Measurements from ENCODE around the gene ARL5C.

ARL5C gene

GRCh38 chr17:39197380-39198185 lies 31.6 kb upstream of the ARL5C start, which contains the start of gene CACNB1:
Gene CACNB1 (minus strand): TSS chr17:39197669. CDS start chr17:39197495, 174 bp downstream.
- Mint-ChIP-seq H3K4me1 (peaks cover 45% of the 10 kb centered on the region), H3K9me3 (no peaks in the 10 kb centered on the region), H3K27me3 (peaks cover 3% of the 10 kb centered on the region), H3K4me3 (peak within 1 kb of the TSS; percentile 87), H3K36me3 (ENCODE audit: low read depth) (peaks cover 35% of the 10 kb centered on the region), H3K27ac (peak within 1 kb of the TSS; percentile 46)
- DNase-seq, result peak; percentile 80
- ATAC-seq, result peak; percentile 67

DNA sequence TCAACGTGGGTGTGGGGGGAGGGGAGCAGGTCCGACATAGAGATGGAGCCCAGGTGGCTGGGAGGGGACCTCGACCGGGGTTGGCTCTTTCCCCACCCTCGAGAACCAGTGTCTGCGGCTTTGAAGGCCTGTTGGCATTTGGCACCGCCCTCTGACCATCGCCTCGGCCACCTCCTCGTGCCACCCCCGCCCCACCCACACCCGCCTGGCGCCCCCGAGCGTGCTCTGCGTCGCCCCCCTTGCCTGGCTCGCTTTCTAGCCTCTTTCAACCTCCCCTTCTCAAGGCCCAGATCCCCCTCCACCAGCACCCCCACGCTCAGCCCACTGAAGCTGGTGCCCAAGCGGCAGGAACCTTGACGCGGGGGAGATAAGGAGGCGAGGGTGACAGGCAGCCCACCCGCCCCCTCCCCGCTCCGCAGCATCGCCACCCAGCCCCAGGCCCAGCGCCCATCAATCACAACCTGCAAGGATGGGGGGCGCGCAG lies 30.9 kb upstream of the ARL5C start:
- Mint-ChIP-seq H3K4me3 (peak overlapping the region; percentile 87), H3K36me3 (ENCODE audit: low read depth) (peaks cover 31% of the 10 kb centered on the region), H3K9me3 (no peaks in the 10 kb centered on the region), H3K4me1 (peaks cover 38% of the 10 kb centered on the region), H3K27me3 (peaks cover 3% of the 10 kb centered on the region), H3K27ac (no peak overlapping the region)
- DNase-seq (no peak), ATAC-seq (no peak)

- Mint-ChIP-seq H3K4me3 (peak overlapping the region; percentile 87), H3K9me3 (no peaks in the 10 kb centered on the region), H3K27ac (no peak overlapping the region), H3K27me3 (peaks cover 3% of the 10 kb centered on the region), H3K4me1 (peaks cover 34% of the 10 kb centered on the region), H3K36me3 (ENCODE audit: low read depth) (peaks cover 25% of the 10 kb centered on the region)
- DNase-seq (no peak), ATAC-seq (no peak)
Observed at GRCh38 chr17:39196241-39196807, 30.4 kb upstream of the ARL5C start.

DNA sequence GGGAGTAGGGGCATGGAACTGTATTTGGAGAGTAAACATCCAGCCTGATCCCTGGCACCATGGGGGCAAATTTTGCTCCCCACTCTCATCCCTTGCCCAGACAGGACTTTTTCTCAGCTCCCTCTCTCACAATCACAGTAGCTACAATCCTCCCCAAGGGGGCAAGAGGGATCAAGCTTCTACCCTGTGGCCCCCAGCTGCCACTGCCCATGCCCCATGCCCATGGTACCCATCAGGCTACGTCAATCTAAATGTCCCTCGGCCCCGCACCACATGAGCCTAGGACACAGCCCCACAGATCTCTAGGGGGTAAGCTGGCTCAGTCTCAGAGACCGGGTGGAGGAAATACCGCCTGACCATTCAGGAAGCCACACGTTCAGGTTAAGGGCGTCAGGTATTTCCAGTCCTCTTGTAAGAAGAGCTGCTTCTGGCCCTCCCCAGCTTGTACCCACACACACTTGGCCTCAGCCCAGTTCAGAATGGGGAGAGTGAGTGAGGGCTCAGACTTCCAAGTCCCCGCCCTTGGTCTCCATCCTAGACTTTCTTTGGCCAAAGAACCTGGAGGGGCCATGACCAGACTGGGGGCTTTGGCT lies 29.7 kb upstream of the ARL5C start:
- H3K4me3 Mint-ChIP-seq, result peak overlapping the region; percentile 87
- H3K36me3 Mint-ChIP-seq (ENCODE audit: low read depth), result peaks cover 19% of the 10 kb centered on the region
- no peak overlapping the region for H3K27ac Mint-ChIP-seq
- H3K27me3 Mint-ChIP-seq, result peaks cover 3% of the 10 kb centered on the region
- DNase-seq (no peak), ATAC-seq (no peak)
- peaks cover 31% of the 10 kb centered on the region for H3K4me1 Mint-ChIP-seq
- no peaks in the 10 kb centered on the region for H3K9me3 Mint-ChIP-seq

DNA sequence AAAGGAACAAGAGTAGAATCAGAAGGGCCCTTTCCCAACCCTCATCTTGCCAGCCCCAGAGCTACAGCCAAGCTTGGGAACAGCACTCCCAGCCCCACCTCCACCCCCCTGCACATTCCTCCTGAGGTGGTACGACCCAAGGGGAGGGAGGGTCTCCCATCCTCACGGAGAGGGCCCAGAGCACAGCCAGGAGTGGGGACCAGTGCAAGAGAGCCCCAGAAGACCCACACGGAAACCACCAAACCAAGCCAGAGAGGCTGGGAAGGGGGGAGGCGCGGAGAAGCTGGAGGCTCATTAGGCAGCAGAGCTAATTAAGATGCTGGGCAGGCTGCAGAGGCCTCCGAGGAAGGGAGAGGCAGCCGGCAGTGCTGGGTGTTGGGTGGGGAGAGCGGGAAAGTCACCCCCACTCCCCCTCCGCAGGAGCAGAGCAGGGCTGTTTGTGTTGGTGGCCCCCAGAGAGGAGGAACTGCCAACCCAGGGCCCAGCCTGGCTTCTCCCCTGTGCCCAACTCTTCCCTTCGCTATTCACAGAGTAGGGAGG lies 29.1 kb upstream of the ARL5C start:
- Mint-ChIP-seq H3K27me3 (peaks cover 3% of the 10 kb centered on the region), H3K4me1 (peaks cover 31% of the 10 kb centered on the region), H3K36me3 (ENCODE audit: low read depth) (peaks cover 14% of the 10 kb centered on the region), H3K4me3 (no peak overlapping the region), H3K27ac (no peak overlapping the region), H3K9me3 (no peaks in the 10 kb centered on the region)
- DNase-seq (no peak), ATAC-seq (no peak)

DNA sequence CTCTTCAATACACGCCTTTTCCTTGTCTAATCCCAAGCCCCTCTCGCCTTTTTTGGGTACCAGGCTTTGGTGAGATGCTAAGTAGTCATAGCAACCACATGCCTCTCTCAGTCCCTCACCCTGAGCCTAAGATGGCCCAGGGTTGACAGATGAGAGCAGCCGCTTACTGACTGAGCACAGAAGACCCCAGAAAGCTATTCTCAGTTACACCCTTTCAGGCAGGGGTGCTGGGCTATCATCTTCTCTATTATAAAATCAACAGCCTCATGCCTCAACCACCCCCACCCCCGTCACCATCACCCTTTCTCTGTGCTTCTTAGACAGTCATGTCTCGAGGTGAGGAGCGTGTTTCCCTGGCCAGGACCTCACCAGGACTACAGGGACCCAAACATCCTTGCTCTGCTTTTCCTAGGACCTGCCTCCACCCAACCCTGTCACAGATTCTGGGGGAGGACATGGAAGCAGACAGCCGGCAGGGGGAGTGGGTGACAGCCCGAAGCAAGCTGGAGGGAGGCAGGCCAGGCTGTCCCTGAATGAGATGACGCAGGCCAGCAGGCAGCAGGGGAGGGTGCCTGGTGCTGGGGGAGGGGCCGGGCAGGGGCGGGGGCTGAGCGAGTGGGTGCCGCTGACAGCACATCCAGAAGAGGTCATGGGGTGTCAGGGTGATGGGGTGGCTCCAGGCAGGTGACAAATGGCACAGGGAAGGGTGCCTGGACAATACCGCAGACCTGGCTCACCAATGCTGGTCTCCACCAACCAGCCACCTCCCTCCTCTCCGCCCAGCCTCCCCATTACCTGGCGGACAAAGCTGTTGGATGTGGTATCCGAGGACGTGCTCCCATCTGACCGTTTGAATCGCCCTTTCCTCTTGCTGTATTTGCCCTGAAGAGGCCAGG lies 28.4 kb upstream of the ARL5C start:
- ATAC-seq (no peak), DNase-seq (no peak)
- Mint-ChIP-seq H3K4me1 (peaks cover 24% of the 10 kb centered on the region), H3K27ac (no peak overlapping the region), H3K27me3 (no peaks in the 10 kb centered on the region), H3K9me3 (no peaks in the 10 kb centered on the region), H3K4me3 (no peak overlapping the region), H3K36me3 (ENCODE audit: low read depth) (peaks cover 8% of the 10 kb centered on the region)

DNA sequence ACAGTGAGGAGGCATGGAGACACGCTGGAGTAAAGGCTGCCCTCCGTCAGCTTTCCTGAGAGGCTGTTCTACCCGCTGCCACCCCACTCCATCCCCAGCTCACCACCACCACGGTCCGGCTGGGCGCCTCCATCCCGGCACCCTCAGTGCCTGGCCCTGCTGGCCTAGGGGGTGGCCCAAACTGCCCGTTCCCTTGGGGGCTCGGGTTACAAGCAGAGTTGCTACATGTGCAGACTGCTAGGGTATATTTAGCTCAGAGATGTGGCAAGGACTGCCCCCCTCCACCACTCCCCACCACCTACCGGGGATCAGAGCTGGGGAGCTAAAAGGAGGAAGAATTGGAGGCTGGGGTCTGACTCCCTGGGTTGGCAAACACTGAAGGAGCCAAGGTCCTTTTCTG lies 27.4 kb upstream of the ARL5C start:
- H3K27me3 Mint-ChIP-seq, result no peaks in the 10 kb centered on the region
- H3K27ac Mint-ChIP-seq, result no peak overlapping the region
- H3K4me3 Mint-ChIP-seq, result no peak overlapping the region
- peaks cover 14% of the 10 kb centered on the region for H3K4me1 Mint-ChIP-seq
- ATAC-seq (no peak), DNase-seq (no peak)
- H3K9me3 Mint-ChIP-seq, result no peaks in the 10 kb centered on the region
- H3K36me3 Mint-ChIP-seq (ENCODE audit: low read depth), result peaks cover 10% of the 10 kb centered on the region

DNA sequence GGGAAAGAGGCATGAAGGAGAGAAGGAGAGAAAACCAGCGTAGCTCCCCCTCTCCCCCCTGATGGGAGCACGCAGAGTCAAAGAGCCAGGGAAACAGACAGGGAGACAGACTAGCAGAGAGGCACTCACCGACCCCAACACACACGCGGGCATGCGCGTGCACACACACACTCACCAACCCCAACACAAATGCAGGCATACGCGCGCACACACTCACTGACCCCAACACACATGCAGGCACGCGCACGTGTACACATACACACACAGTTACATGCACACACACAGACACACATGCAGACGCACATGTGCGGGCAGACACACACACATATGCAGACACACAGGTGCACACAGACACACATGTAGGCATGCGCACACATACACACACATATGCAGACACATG lies 26.9 kb upstream of the ARL5C start:
- Mint-ChIP-seq H3K27me3 (no peaks in the 10 kb centered on the region), H3K4me1 (peaks cover 10% of the 10 kb centered on the region), H3K9me3 (no peaks in the 10 kb centered on the region), H3K4me3 (no peak overlapping the region), H3K36me3 (ENCODE audit: low read depth) (peaks cover 11% of the 10 kb centered on the region), H3K27ac (no peak overlapping the region)
- DNase-seq (no peak), ATAC-seq (no peak)

GRCh38 chr17:39191750-39192510 lies 26.0 kb upstream of the ARL5C start:
- DNase-seq (no peak), ATAC-seq (no peak)
- Mint-ChIP-seq H3K4me3 (no peak overlapping the region), H3K9me3 (no peaks in the 10 kb centered on the region), H3K36me3 (ENCODE audit: low read depth) (peaks cover 11% of the 10 kb centered on the region), H3K27ac (no peak overlapping the region), H3K27me3 (no peaks in the 10 kb centered on the region), H3K4me1 (peaks cover 10% of the 10 kb centered on the region)

GRCh38 chr17:39187152-39187830 lies 21.3 kb upstream of the ARL5C start:
- H3K4me3 Mint-ChIP-seq, result no peak overlapping the region
- DNase-seq (no peak), ATAC-seq (no peak)
- H3K27me3 Mint-ChIP-seq, result no peaks in the 10 kb centered on the region
- H3K4me1 Mint-ChIP-seq, result no peaks in the 10 kb centered on the region
- no peaks in the 10 kb centered on the region for H3K9me3 Mint-ChIP-seq
- peaks cover 17% of the 10 kb centered on the region for H3K36me3 Mint-ChIP-seq (ENCODE audit: low read depth)
- no peak overlapping the region for H3K27ac Mint-ChIP-seq

GRCh38 chr17:39186481-39187002 lies 20.6 kb upstream of the ARL5C start:
- Mint-ChIP-seq H3K36me3 (ENCODE audit: low read depth) (peaks cover 16% of the 10 kb centered on the region), H3K27me3 (no peaks in the 10 kb centered on the region), H3K4me3 (no peak overlapping the region), H3K9me3 (no peaks in the 10 kb centered on the region), H3K27ac (no peak overlapping the region), H3K4me1 (no peaks in the 10 kb centered on the region)
- no peak for DNase-seq
- no peak for ATAC-seq

DNA sequence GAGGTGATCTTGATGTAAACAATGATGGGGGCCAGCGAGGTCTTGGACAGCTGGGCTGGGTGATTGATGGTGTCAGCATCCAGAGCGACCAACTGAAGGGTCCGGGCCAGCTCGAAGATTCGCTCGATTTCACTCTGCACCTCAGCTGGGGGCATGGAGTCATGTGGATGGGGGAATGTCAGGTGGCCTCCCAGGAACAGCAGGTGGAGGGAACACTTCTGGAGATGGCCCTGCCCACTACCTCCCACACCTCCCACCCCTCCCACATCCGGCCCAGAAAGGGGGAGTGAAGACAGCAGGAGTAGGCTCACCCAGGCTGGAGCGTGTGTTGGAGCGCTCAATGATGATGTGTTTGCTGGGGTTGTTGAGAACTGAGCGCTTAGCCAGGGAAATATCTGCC lies 17.8 kb upstream of the ARL5C start:
- Mint-ChIP-seq H3K36me3 (ENCODE audit: low read depth) (peaks cover 16% of the 10 kb centered on the region), H3K9me3 (no peaks in the 10 kb centered on the region), H3K27me3 (no peaks in the 10 kb centered on the region), H3K4me1 (no peaks in the 10 kb centered on the region), H3K4me3 (no peak overlapping the region), H3K27ac (no peak overlapping the region)
- no peak for ATAC-seq
- DNase-seq, result no peak

GRCh38 chr17:39183045-39183444 lies 17.1 kb upstream of the ARL5C start:
- Mint-ChIP-seq H3K4me3 (no peak overlapping the region), H3K4me1 (no peaks in the 10 kb centered on the region), H3K27me3 (no peaks in the 10 kb centered on the region), H3K36me3 (ENCODE audit: low read depth) (peaks cover 15% of the 10 kb centered on the region), H3K9me3 (no peaks in the 10 kb centered on the region), H3K27ac (no peak overlapping the region)
- ATAC-seq, result no peak
- DNase-seq, result no peak
